GM18951 (cell line): ENCODE data around the gene TSPAN6.

Experiments
- POLR2A ChIP-seq: IDR thresholded peaks from 4 replicates; pipeline ENCODE4 v1.6.1; 2011; ENCODE audit warnings: mild to moderate bottlenecking; ENCODE audit not compliant: insufficient read length, insufficient read depth; ENCODE audit errors: extremely low read depth
- in situ Hi-C: fragments of 300-500 bp; cut with MboI; formaldehyde crosslinking; loops from one replicate; pipeline ENCODE4 v1.12.0; 2022; ENCODE audit warnings: low sequenced_read_pairs, mixed read lengths, inconsistent platforms; ENCODE audit not compliant: unreplicated experiment

Gene TSPAN6

DNA sequence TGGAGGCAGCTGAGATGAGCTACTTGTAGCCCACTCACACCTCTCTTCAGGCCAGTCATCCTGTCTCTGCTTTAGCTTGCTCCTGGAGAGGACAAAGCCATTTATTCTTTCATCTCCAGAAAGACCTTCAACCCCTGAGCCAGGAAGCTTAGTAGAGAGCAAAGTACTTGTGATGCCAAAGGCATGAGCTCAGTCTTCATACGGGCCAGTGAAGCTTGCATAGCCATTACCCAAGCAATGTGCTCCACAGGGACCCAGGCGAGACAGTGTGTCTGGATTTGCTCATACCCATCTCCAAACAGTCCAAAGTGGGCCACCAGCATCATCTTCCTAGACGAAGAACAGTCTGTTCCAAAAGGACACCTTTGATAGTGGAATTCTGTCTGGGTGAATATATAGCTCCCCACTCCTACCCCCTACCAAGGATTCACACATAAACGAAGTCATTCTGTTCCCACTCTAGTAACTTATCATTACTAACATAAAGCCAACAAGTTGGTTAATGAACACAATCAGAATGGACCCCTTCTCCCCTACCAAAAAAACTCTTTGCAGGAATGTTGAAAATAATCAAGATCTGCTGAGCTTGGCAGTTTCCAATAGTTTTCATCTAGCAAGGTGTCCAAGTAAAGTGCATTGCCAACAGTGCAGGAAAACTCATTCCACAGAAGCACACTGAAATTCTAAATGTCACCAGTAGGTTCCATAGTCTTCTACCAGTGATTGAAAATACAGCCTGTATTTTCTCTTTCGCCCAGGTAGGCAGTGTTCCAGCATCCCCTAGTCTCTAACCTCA lies 45.2 kb downstream of the TSPAN6 start:
- in situ Hi-C loops: no loop called here
- TF ChIP-seq POLR2A: no peak

GRCh38 chrX:100587861-100588260 lies 48.7 kb downstream of the TSPAN6 start:
- in situ Hi-C loops: no loop called here
- no peak for TF ChIP-seq POLR2A

- no peak for TF ChIP-seq POLR2A
- in situ Hi-C loops: no loop called here
Observed at GRCh38 chrX:100586747-100587146, 49.9 kb downstream of the TSPAN6 start.

GRCh38 chrX:100584611-100585010 lies 52.0 kb downstream of the TSPAN6 start, which contains the start of gene TNMD:
Gene TNMD, plus strand, starts transcription at chrX:100584936. Its CDS starts 83 bp downstream, at chrX:100585019.
- in situ Hi-C loops: no loop called here
- TF ChIP-seq POLR2A: no peak
